Activated T-helper 17 cell treated with anti-CD3 and anti-CD28 coated beads, Interleukin-2, amount 50 U/mL, for 72 hours (primary cell): ENCODE measurements around the gene UNC45A. TPM values are rescaled to one million over a fixed set of nuclear protein-coding genes. Genes with fewer than 3 reads are reported as not detected.

Source experiments
- ATAC-seq: fragments of 150-1000 bp; cut with Tn5 transposase; replicated peaks from 2 replicates; pipeline ENCODE4 v1.10.0; 2021; ENCODE audit warnings: mild to moderate bottlenecking, moderate library complexity
- H3K27ac Mint-ChIP-seq: one replicate; pipeline ENCODE4 v1.8.0; 2022; ENCODE audit warnings: mixed read lengths
- H3K27me3 Mint-ChIP-seq: one replicate; pipeline ENCODE4 v1.8.0; 2022; ENCODE audit warnings: mixed read lengths
- H3K36me3 Mint-ChIP-seq: one replicate; pipeline ENCODE4 v1.8.0; 2022; ENCODE audit warnings: low read depth, mild to moderate bottlenecking, mixed read lengths
- H3K4me1 Mint-ChIP-seq: one replicate; pipeline ENCODE4 v1.8.0; 2022; ENCODE audit warnings: mixed read lengths
- H3K4me3 Mint-ChIP-seq: one replicate; pipeline ENCODE4 v1.8.0; 2022; ENCODE audit warnings: mild to moderate bottlenecking, mixed read lengths
- H3K9me3 Mint-ChIP-seq: one replicate; pipeline ENCODE4 v1.8.0; 2022; ENCODE audit warnings: mixed read lengths
- total RNA-seq, 2 donors: library from RNA; stranded (reverse); gene quantifications; one replicate each; pipeline ENCODE4 v1.2.3, GENCODE V29; 2022

Gene UNC45A
- total RNA-seq, 2 donors from 2014 or later: 101 to 103 TPM

DNA sequence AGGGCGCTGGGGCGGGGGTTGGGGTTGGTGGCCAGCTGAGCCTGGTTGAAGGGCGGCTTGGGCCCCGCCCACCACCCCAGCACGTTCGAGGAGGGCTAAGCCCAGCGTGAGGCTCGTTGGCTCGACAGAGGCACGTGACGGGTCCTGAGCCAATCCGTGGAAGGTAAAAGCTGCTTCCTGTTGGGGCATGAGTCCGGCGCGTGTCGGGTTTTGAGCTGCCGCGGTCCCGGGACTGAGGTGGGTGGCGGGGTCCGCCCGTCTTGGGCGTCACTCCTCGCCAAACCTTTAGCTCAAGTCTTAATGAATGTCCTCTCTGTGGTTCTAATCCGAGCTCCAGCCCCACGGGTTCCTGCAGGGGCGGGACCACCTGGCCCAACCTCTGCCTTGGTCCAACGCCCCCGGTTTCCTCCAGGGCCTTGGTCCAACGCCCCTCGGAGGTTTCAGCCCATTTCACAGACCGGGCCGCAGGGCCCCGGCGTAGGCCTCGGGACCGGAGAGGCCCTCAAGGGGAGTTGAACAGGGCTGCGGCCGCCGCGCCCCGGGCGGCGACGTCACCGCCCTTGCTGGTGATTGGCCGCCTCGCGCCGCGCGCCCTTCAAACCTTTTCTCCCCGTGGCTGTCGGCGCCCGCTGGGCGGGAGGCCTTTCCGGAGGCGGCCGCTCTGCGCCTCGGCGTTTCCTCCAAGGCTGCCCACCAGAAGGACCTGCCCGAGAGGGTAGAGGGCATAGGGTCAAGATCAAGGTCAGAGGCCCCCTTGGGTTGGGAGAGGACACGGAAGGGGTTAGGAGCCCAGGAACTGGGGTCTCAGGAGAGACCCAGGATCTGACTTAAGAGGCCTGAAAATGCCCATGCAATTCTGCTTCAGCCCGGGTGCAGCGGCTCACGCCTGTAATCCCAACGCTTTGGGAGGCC lies 19.9 kb downstream of the UNC45A start, which contains the start of gene RCCD1:
Gene RCCD1 (plus strand): TSS at position 173 of the 912 bp plus-strand sequence. CDS start 1,851 bp downstream, outside the sequence.
- Mint-ChIP-seq H3K4me1 (peaks cover 8% of the 10 kb centered on the region), H3K27me3 (no peaks in the 10 kb centered on the region), H3K27ac (peak within 1 kb of the TSS; percentile 84), H3K4me3 (peak within 1 kb of the TSS; percentile 81), H3K9me3 (no peaks in the 10 kb centered on the region), H3K36me3 (peaks cover 62% of the 10 kb centered on the region)
- peak; percentile 95 for ATAC-seq

DNA sequence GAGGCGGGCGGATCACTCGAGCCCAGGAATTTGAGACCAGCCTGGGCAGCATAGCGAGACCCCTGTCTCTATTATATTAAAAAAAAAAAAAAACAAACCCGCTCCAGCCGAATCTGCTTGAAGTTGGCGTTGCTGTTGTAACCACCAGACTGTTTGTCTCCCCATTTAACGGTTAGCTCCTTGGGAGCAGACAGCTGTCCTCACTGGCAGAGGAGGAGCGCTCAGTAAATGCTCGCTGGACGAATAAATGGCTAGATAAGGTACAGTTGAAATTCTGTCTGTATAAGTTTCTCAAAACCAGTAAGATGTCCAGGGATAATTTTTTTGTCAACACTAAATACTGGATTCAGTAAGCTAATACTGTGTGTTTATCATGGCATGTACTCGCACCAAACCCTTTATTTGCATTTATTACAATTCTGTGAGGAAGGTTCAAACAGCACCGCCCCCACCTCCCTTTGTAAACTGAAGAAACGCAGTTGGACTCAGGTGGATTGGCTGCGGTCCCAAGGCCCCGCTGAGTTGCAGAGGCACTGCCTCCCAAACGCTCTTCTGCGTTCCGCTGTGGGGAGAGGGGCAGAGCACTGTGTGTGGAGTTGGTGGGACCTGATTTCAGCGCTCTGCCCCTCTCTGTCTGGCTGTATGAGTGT lies 20.7 kb downstream of the UNC45A start:
- Mint-ChIP-seq H3K9me3 (no peaks in the 10 kb centered on the region), H3K27ac (peak overlapping the region; percentile 84), H3K4me3 (peak overlapping the region; percentile 81), H3K4me1 (peaks cover 8% of the 10 kb centered on the region), H3K36me3 (peaks cover 59% of the 10 kb centered on the region), H3K27me3 (no peaks in the 10 kb centered on the region)
- ATAC-seq: no peak

DNA sequence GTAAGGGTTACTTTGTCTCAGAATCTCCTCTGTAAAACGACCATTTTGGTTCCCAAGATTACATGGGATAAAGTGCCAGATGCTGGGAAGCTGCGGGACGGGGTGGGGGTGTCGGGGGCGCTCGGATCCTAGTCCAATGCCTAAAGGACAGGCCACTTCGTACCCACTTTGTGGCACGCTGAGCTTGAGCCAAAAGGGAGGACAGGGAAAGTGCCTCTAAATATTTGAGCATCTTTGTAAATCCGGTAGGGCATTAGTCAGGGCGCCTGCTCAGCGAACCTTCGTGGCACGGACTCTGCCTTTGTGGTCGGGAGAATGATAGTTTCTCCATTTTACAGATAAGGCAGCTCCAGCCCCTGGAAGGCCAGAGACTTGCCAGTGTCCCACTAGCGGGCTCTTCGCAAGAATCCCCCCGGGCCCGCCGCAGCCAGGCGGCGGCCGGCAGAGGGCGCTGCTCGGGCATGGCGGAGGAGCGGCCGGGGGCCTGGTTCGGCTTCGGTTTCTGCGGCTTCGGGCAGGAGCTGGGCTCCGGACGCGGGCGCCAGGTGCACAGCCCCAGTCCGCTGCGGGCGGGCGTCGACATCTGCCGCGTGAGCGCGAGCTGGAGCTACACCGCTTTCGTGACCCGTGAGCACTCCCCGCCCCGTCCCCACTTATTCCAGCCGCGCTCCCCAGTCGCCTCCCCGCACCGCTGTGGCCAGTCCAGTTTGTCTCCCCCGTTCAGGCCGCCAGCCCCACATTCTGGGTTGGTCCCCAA lies 21.4 kb downstream of the UNC45A start:
- H3K27ac Mint-ChIP-seq: peak overlapping the region; percentile 67
- H3K9me3 Mint-ChIP-seq: no peaks in the 10 kb centered on the region
- ATAC-seq: no peak
- H3K4me3 Mint-ChIP-seq: peak overlapping the region; percentile 81
- H3K4me1 Mint-ChIP-seq: peaks cover 8% of the 10 kb centered on the region
- H3K27me3 Mint-ChIP-seq: no peaks in the 10 kb centered on the region
- H3K36me3 Mint-ChIP-seq: peaks cover 59% of the 10 kb centered on the region

DNA sequence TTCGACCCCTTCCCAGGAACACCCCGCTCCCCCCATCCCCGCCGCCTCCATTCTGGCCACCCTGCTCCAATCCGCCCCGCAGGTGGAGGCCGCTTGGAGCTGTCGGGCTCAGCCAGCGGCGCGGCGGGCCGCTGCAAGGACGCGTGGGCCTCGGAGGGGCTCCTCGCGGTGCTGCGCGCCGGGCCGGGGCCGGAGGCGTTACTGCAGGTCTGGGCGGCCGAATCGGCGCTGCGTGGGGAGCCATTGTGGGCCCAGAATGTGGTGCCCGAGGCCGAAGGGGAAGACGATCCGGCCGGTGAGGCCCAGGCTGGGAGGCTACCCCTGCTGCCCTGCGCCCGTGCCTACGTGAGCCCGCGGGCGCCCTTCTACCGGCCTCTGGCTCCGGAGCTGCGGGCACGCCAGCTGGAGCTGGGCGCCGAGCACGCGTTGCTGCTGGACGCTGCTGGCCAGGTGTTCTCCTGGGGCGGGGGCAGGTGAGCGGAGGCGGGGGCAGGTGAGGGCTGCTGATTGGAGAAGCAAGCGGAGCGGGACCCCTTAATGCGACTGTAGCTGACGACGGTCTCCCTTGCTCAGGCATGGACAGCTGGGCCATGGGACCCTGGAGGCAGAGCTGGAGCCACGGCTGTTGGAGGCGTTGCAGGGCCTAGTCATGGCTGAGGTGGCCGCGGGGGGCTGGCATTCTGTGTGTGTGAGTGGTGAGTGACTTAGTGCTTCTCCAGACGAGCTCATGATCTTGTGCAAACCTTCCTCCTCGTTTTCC lies 22.1 kb downstream of the UNC45A start:
- no peak for ATAC-seq
- Mint-ChIP-seq H3K9me3 (no peaks in the 10 kb centered on the region), H3K27me3 (no peaks in the 10 kb centered on the region), H3K4me3 (peak overlapping the region; percentile 46), H3K4me1 (peaks cover 8% of the 10 kb centered on the region), H3K36me3 (peaks cover 59% of the 10 kb centered on the region), H3K27ac (no peak overlapping the region)

DNA sequence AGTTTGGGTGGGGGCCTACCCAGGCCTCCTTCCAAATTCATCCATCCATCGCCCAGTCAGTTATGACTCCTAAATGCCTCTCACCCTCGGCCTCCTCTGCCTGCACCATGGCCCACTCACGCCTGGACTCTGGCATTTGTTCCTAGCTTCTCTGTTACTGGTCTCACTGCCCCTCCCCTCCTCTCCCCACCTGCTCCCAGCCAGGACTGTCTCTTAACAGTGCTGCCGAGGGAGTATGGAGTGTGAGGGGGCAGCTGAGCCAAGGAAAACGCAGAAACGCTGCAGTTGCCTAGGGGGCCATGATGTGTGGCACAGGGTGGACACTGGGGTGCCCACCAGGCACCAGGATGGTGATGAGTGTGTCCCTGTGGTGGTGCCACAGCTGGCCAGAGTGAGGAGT lies 22.7 kb downstream of the UNC45A start:
- peaks cover 8% of the 10 kb centered on the region for H3K4me1 Mint-ChIP-seq
- H3K27me3 Mint-ChIP-seq: no peaks in the 10 kb centered on the region
- H3K4me3 Mint-ChIP-seq: peak overlapping the region; percentile 46
- peaks cover 59% of the 10 kb centered on the region for H3K36me3 Mint-ChIP-seq
- H3K9me3 Mint-ChIP-seq: no peaks in the 10 kb centered on the region
- no peak overlapping the region for H3K27ac Mint-ChIP-seq
- no peak for ATAC-seq

DNA sequence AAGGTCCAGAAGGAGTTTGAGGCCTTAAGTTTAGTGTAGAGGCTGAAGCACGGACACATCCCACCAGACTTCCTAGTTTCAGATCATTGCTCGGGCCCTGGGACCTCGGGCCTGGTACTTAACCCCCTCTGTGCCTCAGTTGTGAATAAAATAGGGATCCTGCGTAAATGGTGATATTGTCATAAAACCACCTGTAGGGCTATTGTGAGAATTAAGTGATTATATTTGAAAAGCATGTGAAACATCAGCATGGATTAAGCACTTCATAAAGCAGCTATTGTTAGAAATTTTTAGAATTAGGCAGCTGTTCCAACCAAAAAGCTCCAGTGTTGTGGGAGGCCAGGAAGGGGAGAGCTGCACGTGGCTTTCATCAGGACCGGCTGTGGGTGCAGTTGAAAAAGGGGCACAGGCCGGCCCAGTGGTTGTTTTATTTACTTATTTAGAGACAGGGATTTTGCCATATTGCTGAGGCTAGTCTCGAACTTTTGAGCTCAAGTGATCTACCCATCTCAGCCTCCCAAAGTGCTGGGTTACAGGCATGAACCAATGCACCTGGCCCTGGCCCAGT lies 24.0 kb downstream of the UNC45A start:
- H3K27me3 Mint-ChIP-seq: no peaks in the 10 kb centered on the region
- no peak overlapping the region for H3K4me3 Mint-ChIP-seq
- H3K27ac Mint-ChIP-seq: no peak overlapping the region
- H3K9me3 Mint-ChIP-seq: no peaks in the 10 kb centered on the region
- H3K4me1 Mint-ChIP-seq: no peaks in the 10 kb centered on the region
- peaks cover 58% of the 10 kb centered on the region for H3K36me3 Mint-ChIP-seq
- ATAC-seq: no peak

DNA sequence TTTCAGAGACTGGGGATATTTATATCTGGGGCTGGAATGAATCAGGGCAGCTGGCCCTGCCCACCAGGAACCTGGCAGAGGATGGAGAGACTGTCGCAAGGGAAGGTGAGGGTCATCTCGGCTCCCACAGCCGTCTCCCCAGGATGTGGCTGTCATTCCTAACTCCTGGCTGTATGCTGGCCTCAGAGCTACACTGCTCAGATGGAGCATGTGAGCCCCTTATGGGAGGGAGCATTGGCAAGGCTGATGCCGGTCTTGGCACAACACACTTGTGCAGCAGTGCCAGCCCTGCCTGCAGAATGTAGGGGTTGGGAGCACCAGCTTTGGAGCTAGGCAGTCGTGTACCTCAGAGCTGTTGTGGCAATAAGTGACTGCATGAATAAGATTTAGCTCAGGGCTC lies 24.8 kb downstream of the UNC45A start:
- no peaks in the 10 kb centered on the region for H3K9me3 Mint-ChIP-seq
- H3K27ac Mint-ChIP-seq: no peak overlapping the region
- no peaks in the 10 kb centered on the region for H3K27me3 Mint-ChIP-seq
- H3K4me3 Mint-ChIP-seq: no peak overlapping the region
- no peak for ATAC-seq
- H3K4me1 Mint-ChIP-seq: no peaks in the 10 kb centered on the region
- peaks cover 59% of the 10 kb centered on the region for H3K36me3 Mint-ChIP-seq

DNA sequence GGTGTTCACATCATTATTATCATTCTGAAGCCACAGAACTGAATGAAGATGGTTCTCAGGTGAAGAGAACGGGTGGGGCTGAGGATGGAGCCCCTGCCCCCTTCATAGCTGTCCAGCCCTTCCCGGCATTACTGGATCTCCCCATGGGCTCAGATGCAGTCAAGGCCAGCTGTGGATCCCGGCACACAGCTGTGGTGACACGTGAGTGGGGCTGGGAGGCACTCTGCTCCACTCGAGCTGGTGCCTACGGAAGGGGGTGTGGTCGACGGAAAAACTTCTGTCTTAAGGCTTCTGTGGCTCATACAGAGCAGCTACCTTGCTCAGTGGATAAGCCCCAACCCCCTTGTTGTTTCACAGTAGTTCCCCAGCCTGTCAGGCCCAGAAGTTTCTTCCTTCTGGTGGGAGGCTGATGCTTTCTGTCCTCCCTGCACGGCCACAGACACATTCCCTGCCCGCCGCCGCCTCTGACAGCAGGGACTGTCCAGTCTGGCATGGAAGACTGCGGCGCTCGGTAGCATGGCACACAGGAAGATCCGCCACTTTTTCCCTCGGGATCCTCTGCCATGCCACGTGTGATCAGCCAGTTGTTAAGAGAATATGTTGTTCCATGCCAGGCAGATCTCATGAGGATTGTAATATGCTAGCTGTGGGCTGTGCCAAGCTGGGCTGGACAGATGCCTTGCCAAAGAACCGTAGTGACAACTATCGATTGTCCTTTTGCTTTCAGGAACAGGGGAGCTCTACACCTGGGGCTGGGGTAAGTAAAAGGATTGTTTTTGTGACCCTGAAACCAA lies 25.4 kb downstream of the UNC45A start:
- Mint-ChIP-seq H3K9me3 (no peaks in the 10 kb centered on the region), H3K4me3 (no peak overlapping the region), H3K27me3 (no peaks in the 10 kb centered on the region), H3K4me1 (no peaks in the 10 kb centered on the region), H3K27ac (no peak overlapping the region), H3K36me3 (peaks cover 65% of the 10 kb centered on the region)
- no peak for ATAC-seq

DNA sequence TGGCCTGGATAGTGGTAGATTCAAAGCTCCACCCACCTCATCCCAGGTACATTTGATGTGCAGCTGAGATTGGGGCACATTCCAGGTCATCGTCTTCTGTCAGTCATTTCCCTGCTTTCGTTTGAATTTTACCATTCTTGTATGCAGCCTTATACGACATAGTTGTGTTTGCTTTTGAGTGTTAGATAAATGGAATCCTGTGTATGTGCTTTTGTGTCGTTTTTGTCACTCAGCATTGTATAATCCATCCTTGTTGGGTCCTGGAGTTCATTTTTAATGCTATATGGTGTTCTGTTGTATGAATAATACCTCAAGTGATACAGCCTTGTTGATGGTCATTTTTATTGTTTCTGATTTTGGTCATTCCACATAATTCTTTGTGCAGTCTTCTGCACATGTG lies 26.9 kb downstream of the UNC45A start:
- Mint-ChIP-seq H3K36me3 (peaks cover 80% of the 10 kb centered on the region), H3K27ac (no peak overlapping the region), H3K4me1 (no peaks in the 10 kb centered on the region), H3K4me3 (no peak overlapping the region), H3K9me3 (no peaks in the 10 kb centered on the region), H3K27me3 (no peaks in the 10 kb centered on the region)
- no peak for ATAC-seq

DNA sequence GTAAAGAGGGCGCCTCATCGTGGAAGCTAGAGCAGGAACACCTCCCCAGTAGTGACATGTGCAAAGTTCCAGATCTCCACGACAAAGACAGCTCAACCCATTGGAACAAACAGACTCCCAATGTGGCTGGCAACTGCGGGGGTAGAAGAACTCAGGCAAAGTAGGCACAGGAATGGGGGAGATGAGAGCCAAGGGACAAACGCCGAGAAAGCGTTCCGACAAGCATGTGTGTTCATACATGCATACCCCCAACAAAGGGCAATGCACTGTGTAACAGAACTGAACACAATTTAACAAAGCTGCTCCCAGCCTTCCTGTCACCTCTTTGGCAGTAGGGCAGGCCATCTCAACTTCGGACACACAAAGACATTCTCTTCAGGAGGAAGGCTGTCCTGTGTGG lies 31.2 kb downstream of the UNC45A start:
- Mint-ChIP-seq H3K9me3 (no peaks in the 10 kb centered on the region), H3K36me3 (peaks cover 96% of the 10 kb centered on the region), H3K4me1 (no peaks in the 10 kb centered on the region), H3K27ac (no peak overlapping the region), H3K27me3 (no peaks in the 10 kb centered on the region), H3K4me3 (no peak overlapping the region)
- no peak for ATAC-seq

DNA sequence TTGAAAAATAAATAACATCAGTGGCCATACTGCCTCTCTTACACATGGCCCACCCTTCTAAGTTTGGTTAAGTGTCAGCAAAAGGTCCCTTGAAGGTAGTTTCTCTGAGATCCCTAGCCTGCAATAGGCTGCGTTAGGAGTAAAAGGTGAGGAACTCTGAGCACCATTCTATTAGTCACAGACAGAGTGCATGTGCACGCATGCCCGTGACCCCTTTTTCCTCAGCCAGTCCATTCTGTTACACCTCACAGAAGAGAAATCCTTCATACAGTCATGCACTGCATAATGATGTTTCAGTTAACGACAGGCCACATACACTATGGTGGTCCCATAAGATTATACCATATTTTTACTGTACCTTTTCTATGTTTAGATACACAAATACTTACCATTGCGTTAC lies 32.1 kb downstream of the UNC45A start:
- no peak overlapping the region for H3K4me3 Mint-ChIP-seq

DNA sequence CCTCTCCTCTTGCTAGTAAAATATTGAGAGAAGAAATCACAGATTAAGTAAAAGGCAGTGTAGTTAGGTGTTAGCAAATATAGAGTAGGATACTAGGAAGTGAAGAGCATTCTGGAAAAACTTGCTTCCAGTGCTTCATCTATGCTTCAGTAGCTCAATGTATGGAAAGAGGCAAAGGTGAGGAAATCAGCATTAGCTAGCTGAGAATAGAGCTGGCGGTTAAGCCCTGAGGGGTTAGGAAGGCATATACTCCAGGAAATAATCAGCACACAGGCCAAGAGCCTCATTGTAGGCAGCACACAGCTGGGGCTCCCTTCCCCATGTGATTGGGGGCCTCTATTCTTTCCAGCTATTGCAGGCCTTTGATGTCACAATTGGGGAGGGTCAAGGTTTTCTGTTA lies 33.3 kb downstream of the UNC45A start:
- no peak for ATAC-seq
- Mint-ChIP-seq H3K27ac (no peak overlapping the region), H3K36me3 (peaks cover 83% of the 10 kb centered on the region), H3K4me1 (no peaks in the 10 kb centered on the region), H3K27me3 (no peaks in the 10 kb centered on the region), H3K9me3 (no peaks in the 10 kb centered on the region), H3K4me3 (no peak overlapping the region)

More for the DNA sequence above, 32.1 kb downstream of the UNC45A start:
- no peak overlapping the region for H3K27ac Mint-ChIP-seq
- H3K9me3 Mint-ChIP-seq: no peaks in the 10 kb centered on the region
- no peak for ATAC-seq
- H3K36me3 Mint-ChIP-seq: peaks cover 86% of the 10 kb centered on the region
- H3K27me3 Mint-ChIP-seq: no peaks in the 10 kb centered on the region
- H3K4me1 Mint-ChIP-seq: no peaks in the 10 kb centered on the region

DNA sequence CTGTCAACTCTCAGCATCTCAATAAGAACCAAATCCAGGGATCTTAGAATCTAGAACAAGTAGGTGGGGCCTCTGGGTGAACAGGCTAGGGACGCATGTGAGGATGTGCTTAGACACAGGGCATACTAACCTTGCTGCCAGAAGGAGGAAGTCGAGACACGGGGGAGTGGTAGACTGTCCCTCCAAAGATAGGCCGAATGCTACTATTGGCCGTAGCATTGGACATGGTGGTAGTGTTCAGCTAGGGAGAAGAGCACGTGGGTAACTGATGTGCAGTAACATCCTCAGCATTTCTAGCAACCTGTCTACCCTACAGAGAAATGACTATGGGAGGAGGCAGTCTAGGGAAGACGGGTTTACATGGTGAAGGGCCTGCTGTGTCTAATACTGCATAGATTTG lies 35.2 kb downstream of the UNC45A start:
- no peaks in the 10 kb centered on the region for H3K27me3 Mint-ChIP-seq
- peak overlapping the region; percentile 72 for H3K27ac Mint-ChIP-seq
- no peak overlapping the region for H3K4me3 Mint-ChIP-seq
- no peaks in the 10 kb centered on the region for H3K4me1 Mint-ChIP-seq
- no peak for ATAC-seq
- H3K36me3 Mint-ChIP-seq: peaks cover 84% of the 10 kb centered on the region
- no peaks in the 10 kb centered on the region for H3K9me3 Mint-ChIP-seq
